ENCODE measurements around the gene CFAP299.

GRCh38 chr4:80918004-80918403 is 582.5 kb downstream of the CFAP299 start:
- no peak for TF ChIP-seq SUZ12 (IDR thresholded peaks at IDR 0.05; ENCODE audit: extremely low read depth, insufficient read depth, insufficient read length)
- TF ChIP-seq ZNF274 (IDR thresholded peaks at IDR 0.05; ENCODE audit: low read depth, low read length): no peak
